Measurements from ENCODE around the gene IDH2. TPM values are rescaled to one million over a fixed set of nuclear protein-coding genes. Genes with fewer than 3 reads are reported as not detected.

The IDH2 gene
- polyA plus RNA-seq, 1 donor from 2014 or later: 84.7 TPM

- Histone ChIP-seq H3K9ac (ENCODE audit: low read length) (no peak overlapping the region), H3K27ac (ENCODE audit: low read length) (no peak overlapping the region), H3K4me3 (ENCODE audit: low read length) (no peak overlapping the region), H3K27me3 (ENCODE audit: insufficient read depth, low read depth, low read length) (no peaks in the 10 kb centered on the region), H4K20me1 (ENCODE audit: insufficient read depth) (no peaks in the 10 kb centered on the region), H3K9me3 (ENCODE audit: low read length) (no peaks in the 10 kb centered on the region), H3K36me3 (ENCODE audit: insufficient read depth, low read length) (peaks cover 4% of the 10 kb centered on the region), H3K9me2 (ENCODE audit: insufficient read depth, low read length) (no peaks in the 10 kb centered on the region), H3K79me2 (replicated peaks; ENCODE audit: insufficient read depth, low read length) (no peaks in the 10 kb centered on the region), H2AFZ (ENCODE audit: low read depth, low read length) (no peak overlapping the region), H3K4me2 (ENCODE audit: low read length) (no peak overlapping the region), H3F3A (ENCODE audit: insufficient read depth, low read length, poor library complexity, severe bottlenecking) (no peaks in the 10 kb centered on the region)
- no peak for TF ChIP-seq CTCF (IDR thresholded peaks at IDR 0.05; ENCODE audit: poor library complexity, severe bottlenecking)
Measured at GRCh38 chr15:90083954-90084607, 18.2 kb downstream of the IDH2 start.

- Histone ChIP-seq H2AFZ (ENCODE audit: low read depth, low read length) (no peak overlapping the region), H3K27ac (ENCODE audit: low read length) (no peak overlapping the region), H3K36me3 (ENCODE audit: insufficient read depth, low read length) (peaks cover 4% of the 10 kb centered on the region), H3K9me2 (ENCODE audit: insufficient read depth, low read length) (no peaks in the 10 kb centered on the region), H3K4me2 (ENCODE audit: low read length) (no peak overlapping the region), H3F3A (ENCODE audit: insufficient read depth, low read length, poor library complexity, severe bottlenecking) (no peaks in the 10 kb centered on the region), H3K9ac (ENCODE audit: low read length) (no peak overlapping the region), H3K9me3 (ENCODE audit: low read length) (no peaks in the 10 kb centered on the region), H3K79me2 (replicated peaks; ENCODE audit: insufficient read depth, low read length) (no peaks in the 10 kb centered on the region), H3K27me3 (ENCODE audit: insufficient read depth, low read depth, low read length) (no peaks in the 10 kb centered on the region), H3K4me3 (ENCODE audit: low read length) (no peak overlapping the region), H4K20me1 (ENCODE audit: insufficient read depth) (no peaks in the 10 kb centered on the region)
- TF ChIP-seq CTCF (IDR thresholded peaks at IDR 0.05; ENCODE audit: poor library complexity, severe bottlenecking): no peak
- TF ChIP-seq SMC3 (conservative IDR thresholded peaks at IDR 0.05; ENCODE audit: poor library complexity): no peak
- TF ChIP-seq POLR2AphosphoS5 (IDR thresholded peaks at IDR 0.05): no peak
- no peak for TF ChIP-seq REST (IDR thresholded peaks at IDR 0.05; ENCODE audit: borderline replicate concordance)
- no peak for TF ChIP-seq EP300 (conservative IDR thresholded peaks at IDR 0.05; ENCODE audit: poor library complexity, severe bottlenecking)
- no peak for TF ChIP-seq EZH2 (IDR thresholded peaks at IDR 0.05; ENCODE audit: borderline replicate concordance, insufficient read depth, low read length, poor library complexity, severe bottlenecking)
- TF ChIP-seq RAD21 (conservative IDR thresholded peaks at IDR 0.05): no peak
- no peak for TF ChIP-seq TAF1 (IDR thresholded peaks at IDR 0.05; ENCODE audit: low read depth)
- no peak for TF ChIP-seq MXI1 (conservative IDR thresholded peaks at IDR 0.05; ENCODE audit: poor library complexity, severe bottlenecking)
Measured at GRCh38 chr15:90083419-90083818, 18.8 kb downstream of the IDH2 start.

All from neural cell (in vitro differentiated cells).